ENCODE data around the gene CPTP. TPM values are rescaled to one million over a fixed set of nuclear protein-coding genes. Genes with fewer than 3 reads are reported as not detected.

Gene CPTP
- total and polyA plus RNA-seq, 10 of the 15 experiments (the other 5 are each of a cell fraction or from before 2014, with no cell fraction given) = 0.06 to 24.3 (median 10.0) TPM

GRCh38 chr1:1332774-1333480 lies 8.3 kb downstream of the CPTP start:
- no peak overlapping the region for H3K27ac ChIP-seq (ENCODE audit: control insufficient read depth, insufficient read depth)
- H3K4me2 ChIP-seq (ENCODE audit: control insufficient read depth, insufficient read depth) = no peak overlapping the region
- ChIA-PET RAD21 (ENCODE audit: unreplicated experiment) (no interaction called here), POLR2A (no interaction called here), SMC1A (ENCODE audit: uncharacterized antibody, unreplicated experiment) (no interaction called here), CTCF (no interaction called here)
- no peak for ATAC-seq
- DNase-seq (ENCODE audit: low read depth, low spot score) = no peak
- H2AFZ ChIP-seq (ENCODE audit: control insufficient read depth, low read depth, low read length) = no peak overlapping the region
- H3K4me3 ChIP-seq = no peak overlapping the region
- no peak for TF ChIP-seq KAT2A (conservative IDR thresholded peaks at IDR 0.05; ENCODE audit: control insufficient read depth, low read depth, low read length)
- peak; percentile 51 for TF ChIP-seq POLR2A (IDR thresholded peaks at IDR 0.05; ENCODE audit: low read depth, low read length)
- WGBS (ENCODE audit: insufficient coverage, insufficient replicate concordance, low lambda C conversion rate, missing lambda C conversion rate) = 88% methylated on average over 26 of the region's 48 CpGs
- intact Hi-C loops (cut with micrococcal nuclease; ENCODE audit: unreplicated experiment) = no loop called here
- no peak for FAIRE-seq
- H3K79me2 ChIP-seq (ENCODE audit: control insufficient read depth, insufficient read depth, low read length) = no peaks in the 10 kb centered on the region
- no peaks in the 10 kb centered on the region for H3K27me3 ChIP-seq (replicated peaks in 1 of 2; ENCODE audit: control insufficient read depth in 2 of 2, insufficient read depth in 2 of 2, low read length in 1 of 2)
- no peaks in the 10 kb centered on the region for H3K9me3 ChIP-seq (replicated peaks; ENCODE audit: control insufficient read depth, insufficient read depth, low read length)
- no peaks in the 10 kb centered on the region for H3K4me1 ChIP-seq (ENCODE audit: control insufficient read depth, insufficient read depth, low read length)
- no peak overlapping the region for H3K9ac ChIP-seq (ENCODE audit: control insufficient read depth, insufficient read depth, low read length)
- no peaks in the 10 kb centered on the region for H3K36me3 ChIP-seq (ENCODE audit: control insufficient read depth in 2 of 2, insufficient read depth in 2 of 2, low read length in 1 of 2)
- H4K20me1 ChIP-seq (ENCODE audit: control insufficient read depth, insufficient read depth) = no peaks in the 10 kb centered on the region
- BruUV-seq (replicated peaks) = no TSS peak
- in situ Hi-C loops (cut with MboI) = no loop called here

GRCh38 chr1:1333551-1334241 lies 9.1 kb downstream of the CPTP start:
- SMC1A ChIA-PET (ENCODE audit: uncharacterized antibody, unreplicated experiment) = no interaction called here
- Histone ChIP-seq H4K20me1 (ENCODE audit: control insufficient read depth, insufficient read depth) (no peaks in the 10 kb centered on the region), H3K27ac (ENCODE audit: control insufficient read depth, insufficient read depth) (no peak overlapping the region), H3K4me3 (no peak overlapping the region), H3K4me2 (ENCODE audit: control insufficient read depth, insufficient read depth) (no peak overlapping the region), H2AFZ (ENCODE audit: control insufficient read depth, low read depth, low read length) (no peak overlapping the region), H3K4me1 (ENCODE audit: control insufficient read depth, insufficient read depth, low read length) (no peaks in the 10 kb centered on the region), H3K27me3 (replicated peaks in 1 of 2; ENCODE audit: control insufficient read depth in 2 of 2, insufficient read depth in 2 of 2, low read length in 1 of 2) (no peaks in the 10 kb centered on the region), H3K9ac (ENCODE audit: control insufficient read depth, insufficient read depth, low read length) (no peak overlapping the region), H3K79me2 (ENCODE audit: control insufficient read depth, insufficient read depth, low read length) (no peaks in the 10 kb centered on the region), H3K36me3 (ENCODE audit: control insufficient read depth in 2 of 2, insufficient read depth in 2 of 2, low read length in 1 of 2) (peaks cover 0 to 2% of the 10 kb centered on the region in 2 experiments; a peak in 2 of 4 replicates), H3K9me3 (replicated peaks; ENCODE audit: control insufficient read depth, insufficient read depth, low read length) (no peaks in the 10 kb centered on the region)
- TF ChIP-seq ETV6 (conservative IDR thresholded peaks at IDR 0.05 in 1 of 2, IDR thresholded peaks at IDR 0.05 in 1 of 2; ENCODE audit: borderline replicate concordance in 1 of 2, low read depth in 1 of 2) (no peak), POLR2A (IDR thresholded peaks at IDR 0.05; ENCODE audit: low read depth, low read length) (0 out of 2 replicates have a peak, but pooled peaks have one; percentile 45)
- in situ Hi-C loops (cut with MboI) = no loop called here
- intact Hi-C loops (cut with micrococcal nuclease; ENCODE audit: unreplicated experiment) = no loop called here
- WGBS (ENCODE audit: insufficient coverage, insufficient replicate concordance, low lambda C conversion rate, missing lambda C conversion rate) = 88% methylated on average over 36 of the region's 36 CpGs
- no TSS peak for BruUV-seq (replicated peaks)
- POLR2A ChIA-PET = no interaction called here
- CTCF ChIA-PET = no interaction called here
- RAD21 ChIA-PET (ENCODE audit: unreplicated experiment) = no interaction called here
- no peak for DNase-seq (ENCODE audit: low read depth, low spot score)
- FAIRE-seq = no peak
- ATAC-seq = no peak

Data from GM12878 (cell line).